Endometrial microvascular endothelial cells (primary cell): ENCODE data around the gene MLYCD. TPM values are rescaled to one million over a fixed set of nuclear protein-coding genes. Genes with fewer than 3 reads are reported as not detected.

Experiments
- in situ Hi-C: cut with HindIII; loops from 2 replicates; pipeline ENCODE4 v1.10.0; 2017; ENCODE audit warnings: low sequenced_read_pairs, low pct_unique_long_range_greater_than_20kb; ENCODE audit errors: inconsistent ontology term
- total RNA-seq: library from RNA; depleted of rRNA; stranded (reverse); fragments of >200 nt; gene quantifications from one replicate; pipeline ENCODE4 v1.2.3, GENCODE V29; 2015; ENCODE audit errors: inconsistent ontology term

The MLYCD gene
- total RNA-seq, 1 donor from 2014 or later, result 1.8 TPM

- in situ Hi-C loops, result no loop called here
Observed at GRCh38 chr16:83975590-83976260, 76.8 kb downstream of the MLYCD start.

Other genes with a start within 250 kb of the MLYCD start
- 13.7 TPM for gene HSBP1, start 91.1 kb upstream of the MLYCD start, total RNA-seq
- 11.1 TPM for gene OSGIN1, start 54.1 kb downstream of the MLYCD start, total RNA-seq
- gene NECAB2, start 69.1 kb downstream of the MLYCD start, total RNA-seq, result not detected
- gene SLC38A8, start 143.7 kb downstream of the MLYCD start, total RNA-seq, result not detected
- gene MBTPS1, start 217.8 kb downstream of the MLYCD start, total RNA-seq, result 135 TPM
- 20.6 TPM for gene HSDL1, start 246.1 kb downstream of the MLYCD start, total RNA-seq
- gene DNAAF1, start 246.2 kb downstream of the MLYCD start, total RNA-seq, result not detected